CD4-positive, alpha-beta memory T cell (primary cell): Measurements from ENCODE around the gene SLC20A1. TPM values are rescaled to one million over a fixed set of nuclear protein-coding genes. Genes with fewer than 3 reads are reported as not detected.

Experiments used
- CTCF ChIA-PET: fragments of 350-600 bp; sonication (Branson Sonifier 250); formaldehyde crosslinking; loops from one replicate; lab custom pipeline; 2021; ENCODE audit warnings: inconsistent platforms; ENCODE audit not compliant: partially characterized antibody; lab: Charles Lee
- POLR2A ChIA-PET: fragments of 350-600 bp; sonication (Branson Sonifier 250); formaldehyde crosslinking; loops from one replicate; lab custom pipeline; 2021; ENCODE audit not compliant: partially characterized antibody; lab: Charles Lee
- DNase-seq, 5 donors: peaks; one replicate each; pipeline versions ENCODE4 v3.0.0 to v3.0.0-alpha.2; 2020 to 2022; ENCODE audit warnings: mixed read lengths in 1 of 5
- H3K27ac ChIP-seq: one replicate; pipeline ENCODE4 v1.7.0; 2013; ENCODE audit warnings: low read depth, low read length
- H3K27me3 ChIP-seq: 2 replicates; pipeline ENCODE4 v1.7.0; 2013; ENCODE audit warnings: mild to moderate bottlenecking, low read length, moderate library complexity; ENCODE audit not compliant: insufficient read depth
- H3K36me3 ChIP-seq: 2 replicates; pipeline ENCODE4 v1.7.0; 2013; ENCODE audit warnings: mild to moderate bottlenecking, low read length, moderate library complexity; ENCODE audit not compliant: insufficient read depth
- H3K4me1 ChIP-seq: 2 replicates; pipeline ENCODE4 v1.7.0; 2013; ENCODE audit warnings: mild to moderate bottlenecking, low read length, moderate library complexity; ENCODE audit not compliant: insufficient read depth
- H3K4me3 ChIP-seq, 2 donors: one replicate each; pipeline ENCODE4 v1.7.0; 2013; ENCODE audit warnings: low read length in 2 of 2, mild to moderate bottlenecking in 1 of 2
- H3K9me3 ChIP-seq, 2 donors: one replicate each; pipeline ENCODE4 v1.7.0; 2013; ENCODE audit warnings: low read length in 2 of 2, control low read depth in 1 of 2; ENCODE audit not compliant: control insufficient read depth in 1 of 2
- H3K27ac Mint-ChIP-seq, 7 donors: one replicate each; pipeline ENCODE4 v1.8.0; 2020 to 2021; ENCODE audit warnings: mixed read lengths in 7 of 7, mild to moderate bottlenecking in 6 of 7, inconsistent platforms in 3 of 7, moderate library complexity in 3 of 7
- H3K27me3 Mint-ChIP-seq, 2 donors: one replicate each; pipeline ENCODE4 v1.8.0; 2020 to 2021; ENCODE audit warnings: mixed read lengths in 2 of 2
- H3K36me3 Mint-ChIP-seq, 2 donors: one replicate each; pipeline ENCODE4 v1.8.0; 2020 to 2021; ENCODE audit warnings: mixed read lengths in 2 of 2, inconsistent platforms in 1 of 2, mild to moderate bottlenecking in 1 of 2
- H3K4me1 Mint-ChIP-seq, 4 donors: one replicate each; pipeline ENCODE4 v1.8.0; 2020 to 2021; ENCODE audit warnings: mixed read lengths in 4 of 4, mild to moderate bottlenecking in 1 of 4
- H3K4me3 Mint-ChIP-seq, 8 donors: one replicate each; pipeline ENCODE4 v1.8.0; 2020 to 2021; ENCODE audit warnings: mixed read lengths in 8 of 8, mild to moderate bottlenecking in 7 of 8, moderate library complexity in 6 of 8, inconsistent platforms in 3 of 8
- H3K9me3 Mint-ChIP-seq, 8 donors: one replicate each; pipeline ENCODE4 v1.8.0; 2020 to 2021; ENCODE audit warnings: mixed read lengths in 8 of 8, mild to moderate bottlenecking in 5 of 8, inconsistent platforms in 3 of 8, moderate library complexity in 1 of 8
- intact Hi-C: fragments of 100-400 bp; cut with micrococcal nuclease; formaldehyde crosslinking; loops from one replicate; pipeline ENCODE4 v1.15.1; 2023
- polyA plus RNA-seq, 2 donors: library from polyadenylated mRNA; unstranded; fragments of 300-500 nt; fragmentation: Illumina TruSeq; gene quantifications; one replicate each; pipeline ENCODE4 v1.2.3, GENCODE V29; 2021
- total RNA-seq, 2 experiments: library from RNA; stranded (reverse); gene quantifications; one replicate each; pipeline ENCODE4 v1.2.3, GENCODE V29; 2021

The SLC20A1 gene
- total and polyA plus RNA-seq, 4 experiments from 2014 or later, result 25.5 to 94.0 (median 65.1) TPM

DNA sequence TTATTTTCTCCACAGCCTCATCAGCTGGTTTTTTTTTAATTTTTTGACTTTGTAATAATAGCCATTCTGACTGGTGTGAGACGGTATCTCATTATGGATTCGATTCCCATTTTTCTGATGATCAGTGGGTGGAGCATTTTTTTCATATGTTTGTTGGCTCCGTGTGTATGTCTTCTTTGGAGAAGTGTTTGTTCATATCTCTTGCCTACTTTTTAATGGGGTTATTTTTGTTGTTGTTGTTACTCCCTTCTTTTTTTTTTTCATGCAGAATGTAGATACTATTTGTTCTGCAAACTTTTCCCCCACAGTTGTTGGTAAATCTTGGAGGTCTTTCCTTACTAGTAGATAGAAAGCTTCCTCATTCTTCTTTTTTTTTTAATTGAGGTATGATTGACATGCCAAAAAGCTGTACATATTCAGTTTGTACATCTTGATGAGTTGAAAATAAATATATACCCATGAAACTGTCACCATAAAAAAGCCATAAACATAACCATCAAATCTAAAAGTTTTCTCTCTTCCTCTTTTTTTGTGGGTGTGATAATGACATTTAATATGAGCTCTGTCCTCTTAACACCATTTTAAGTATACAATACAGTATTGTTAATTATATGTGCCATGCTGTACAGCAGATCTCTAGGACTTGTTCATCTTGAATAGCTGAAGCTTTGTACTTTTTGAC is 53.2 kb downstream of the SLC20A1 start:
- POLR2A ChIA-PET, result interaction anchor here (1.1 kb wide), 1 partner anchor 24 kb away, joined by 3 read pairs; no protein-coding TSS in a partner anchor
- Histone ChIP-seq H3K27me3 (no peaks in the 10 kb centered on the region), H3K9me3 (no peaks in the 10 kb centered on the region), H3K4me1 (no peaks in the 10 kb centered on the region), H3K36me3 (no peaks in the 10 kb centered on the region), H3K4me3 (no peak overlapping the region), H3K27ac (no peak overlapping the region)
- H3K4me1 Mint-ChIP-seq, result peaks cover 0 to 2% (median 0%) of the 10 kb centered on the region in 4 donors
- no peak for DNase-seq
- H3K4me3 Mint-ChIP-seq, result no peak overlapping the region
- no peaks in the 10 kb centered on the region for H3K27me3 Mint-ChIP-seq
- H3K9me3 Mint-ChIP-seq, result no peaks in the 10 kb centered on the region
- H3K27ac Mint-ChIP-seq, result no peak overlapping the region
- H3K36me3 Mint-ChIP-seq, result no peaks in the 10 kb centered on the region
- intact Hi-C loops, result no loop called here
- CTCF ChIA-PET, result interaction anchor here (1.9 to 3.0 kb wide), 3 partner anchors 8 to 50 kb away, joined by 4 to 16 read pairs (median 7); no protein-coding TSS in a partner anchor

- no peak overlapping the region for H3K27ac ChIP-seq
- CTCF ChIA-PET, result interaction anchor here (1.1 to 3.0 kb wide), 5 partner anchors 9 to 97 kb away, joined by 3 to 16 read pairs (median 4); partner anchors contain the start of gene SLC20A1
- H3K4me1 Mint-ChIP-seq, result peaks cover 0 to 3% (median 2%) of the 10 kb centered on the region in 4 donors
Observed at GRCh38 chr2:112699984-112700667, 54.4 kb downstream of the SLC20A1 start.

DNA sequence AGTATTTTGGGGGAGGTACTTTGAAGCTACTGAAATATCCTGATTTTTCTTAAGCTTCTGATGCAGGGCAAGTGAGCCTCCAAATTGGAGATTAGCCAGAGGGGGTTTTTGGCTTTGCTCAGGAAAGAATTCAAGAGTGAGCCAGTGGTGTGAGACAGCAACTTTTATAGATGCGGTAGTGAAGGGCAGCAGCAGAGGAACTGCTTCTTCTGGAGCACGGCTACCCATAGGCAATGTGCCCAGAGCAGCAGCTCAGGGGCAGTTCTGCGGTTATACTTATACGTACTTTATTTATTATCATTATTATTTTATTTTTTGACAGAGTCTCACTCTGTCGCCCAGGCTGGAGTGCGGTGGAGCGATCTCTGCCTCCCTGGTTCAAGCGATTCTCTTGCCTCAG is 55.3 kb downstream of the SLC20A1 start:
- Mint-ChIP-seq H3K36me3 (no peaks in the 10 kb centered on the region), H3K27ac (no peak overlapping the region), H3K27me3 (peaks cover 0 to 2% of the 10 kb centered on the region in 2 donors), H3K4me3 (no peak overlapping the region), H3K4me1 (peaks cover 6 to 12% (median 8%) of the 10 kb centered on the region in 4 donors), H3K9me3 (no peaks in the 10 kb centered on the region)
- intact Hi-C loops, result no loop called here
- Histone ChIP-seq H3K27me3 (no peaks in the 10 kb centered on the region), H3K36me3 (no peaks in the 10 kb centered on the region), H3K9me3 (no peaks in the 10 kb centered on the region), H3K4me1 (peaks cover 10% of the 10 kb centered on the region), H3K27ac (no peak overlapping the region), H3K4me3 (no peak overlapping the region)
- no peak for DNase-seq
- ChIA-PET POLR2A (interaction anchor here (1.4 kb wide), 1 partner anchor 71 kb away, joined by 4 read pairs; no protein-coding TSS in a partner anchor), CTCF (interaction anchor here (1.1 to 2.5 kb wide), 3 partner anchors 10 to 55 kb away, joined by 3 to 7 read pairs (median 3); partner anchors contain the start of gene SLC20A1)

More at GRCh38 chr2:112699984-112700667, 54.4 kb downstream of the SLC20A1 start:
- H3K27ac Mint-ChIP-seq, result no peak overlapping the region
- H3K4me3 Mint-ChIP-seq, result no peak overlapping the region
- H3K36me3 Mint-ChIP-seq, result no peaks in the 10 kb centered on the region
- no peaks in the 10 kb centered on the region for H3K9me3 Mint-ChIP-seq
- Histone ChIP-seq H3K27me3 (no peaks in the 10 kb centered on the region), H3K4me1 (peaks cover under 1% of the 10 kb centered on the region), H3K4me3 (no peak overlapping the region), H3K36me3 (no peaks in the 10 kb centered on the region), H3K9me3 (no peaks in the 10 kb centered on the region)
- intact Hi-C loops, result no loop called here
- no peak for DNase-seq
- POLR2A ChIA-PET, result interaction anchor here (1.4 kb wide), 1 partner anchor 70 kb away, joined by 4 read pairs; no protein-coding TSS in a partner anchor
- peaks cover 0 to 2% of the 10 kb centered on the region in 2 donors for H3K27me3 Mint-ChIP-seq

GRCh38 chr2:112703684-112704083 is 57.9 kb downstream of the SLC20A1 start:
- H3K4me1 ChIP-seq, result peaks cover 34% of the 10 kb centered on the region
- Mint-ChIP-seq H3K27ac (no peak overlapping the region), H3K4me1 (peaks cover 14 to 36% (median 24%) of the 10 kb centered on the region in 4 donors), H3K36me3 (no peaks in the 10 kb centered on the region), H3K27me3 (peaks cover 0 to 2% of the 10 kb centered on the region in 2 donors), H3K9me3 (no peaks in the 10 kb centered on the region), H3K4me3 (no peak overlapping the region)
- DNase-seq, result no peak
- no peak overlapping the region for H3K4me3 ChIP-seq
- CTCF ChIA-PET, result interaction anchor here (2.1 kb wide), 1 partner anchor 23 kb away, joined by 4 read pairs; no protein-coding TSS in a partner anchor
- no peaks in the 10 kb centered on the region for H3K27me3 ChIP-seq
- H3K36me3 ChIP-seq, result no peaks in the 10 kb centered on the region
- intact Hi-C loops, result no loop called here
- POLR2A ChIA-PET, result no interaction called here
- no peak overlapping the region for H3K27ac ChIP-seq
- no peaks in the 10 kb centered on the region for H3K9me3 ChIP-seq

DNA sequence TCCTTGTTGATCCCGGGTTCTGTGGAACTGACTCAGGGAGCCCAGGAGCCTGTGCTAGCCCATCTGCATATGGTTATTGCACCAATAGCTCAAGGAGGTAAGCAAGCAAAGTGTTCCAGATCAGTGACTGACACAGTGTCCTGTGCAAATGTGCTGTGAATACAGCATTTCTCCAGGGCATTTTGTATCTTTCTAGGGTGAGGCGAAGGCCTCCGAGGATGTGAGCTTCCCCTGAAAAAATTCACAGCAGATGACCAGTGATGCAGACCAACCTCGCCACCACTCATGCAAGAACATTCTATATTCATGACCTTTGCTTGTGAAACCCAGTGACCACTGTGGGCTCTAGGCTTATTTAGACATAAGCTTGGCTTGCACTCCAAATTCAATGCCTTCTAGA is 59.8 kb downstream of the SLC20A1 start:
- H3K9me3 Mint-ChIP-seq, result no peaks in the 10 kb centered on the region
- intact Hi-C loops, result no loop called here
- H3K4me3 Mint-ChIP-seq, result peak overlapping the region in 1 of 8 donors; percentile 69

GRCh38 chr2:112706170-112706664 is 60.5 kb downstream of the SLC20A1 start:
- DNase-seq, result peak; percentile 48 to 77 (median 61)
- no peaks in the 10 kb centered on the region for H3K9me3 ChIP-seq
- Mint-ChIP-seq H3K27ac (peak overlapping the region in 3 of 7 donors; percentile 5 to 53 (median 8)), H3K4me3 (peak overlapping the region in 6 of 8 donors; percentile 18 to 71 (median 68)), H3K36me3 (no peaks in the 10 kb centered on the region), H3K9me3 (no peaks in the 10 kb centered on the region), H3K4me1 (peaks cover 17 to 45% (median 31%) of the 10 kb centered on the region in 4 donors), H3K27me3 (peaks cover 0 to 4% of the 10 kb centered on the region in 2 donors)
- peaks cover 40% of the 10 kb centered on the region for H3K4me1 ChIP-seq
- H3K4me3 ChIP-seq, result no peak overlapping the region
- no peaks in the 10 kb centered on the region for H3K36me3 ChIP-seq
- intact Hi-C loops, result loop anchor here (1.0 kb wide), 1 partner anchor 14 kb away; no protein-coding TSS in a partner anchor
- ChIA-PET POLR2A (interaction anchor here (1.0 to 2.0 kb wide), 5 partner anchors 14 to 122 kb away, joined by 3 to 16 read pairs (median 4); partner anchors contain the start of gene CHCHD5), CTCF (interaction anchor here (1.1 to 1.8 kb wide), 3 partner anchors 15 to 81 kb away, joined by 3 to 10 read pairs (median 5); no protein-coding TSS in a partner anchor)
- no peak overlapping the region for H3K27ac ChIP-seq
- no peaks in the 10 kb centered on the region for H3K27me3 ChIP-seq

More for the DNA sequence above, 59.8 kb downstream of the SLC20A1 start:
- POLR2A ChIA-PET, result interaction anchor here (1.1 to 2.0 kb wide), 3 partner anchors 13 to 81 kb away, joined by 3 to 16 read pairs (median 4); no protein-coding TSS in a partner anchor
- H3K4me1 Mint-ChIP-seq, result peaks cover 17 to 45% (median 31%) of the 10 kb centered on the region in 4 donors
- Histone ChIP-seq H3K36me3 (no peaks in the 10 kb centered on the region), H3K9me3 (no peaks in the 10 kb centered on the region), H3K4me3 (no peak overlapping the region), H3K27ac (no peak overlapping the region), H3K27me3 (no peaks in the 10 kb centered on the region), H3K4me1 (peaks cover 40% of the 10 kb centered on the region)
- H3K36me3 Mint-ChIP-seq, result no peaks in the 10 kb centered on the region
- CTCF ChIA-PET, result interaction anchor here (1.1 to 1.8 kb wide), 3 partner anchors 14 to 80 kb away, joined by 3 to 10 read pairs (median 5); no protein-coding TSS in a partner anchor
- DNase-seq, result no peak
- peaks cover 0 to 4% of the 10 kb centered on the region in 2 donors for H3K27me3 Mint-ChIP-seq
- no peak overlapping the region for H3K27ac Mint-ChIP-seq
